NT2/D1 (cell line): Measurements from ENCODE around the gene BID.

Experiments
- YY1 ChIP-seq: IDR thresholded peaks from 2 replicates; pipeline ENCODE4 v1.6.1; 2011; ENCODE audit not compliant: insufficient read length, insufficient read depth
- ZNF274 ChIP-seq: IDR thresholded peaks from 2 replicates; pipeline ENCODE4 v1.6.1; 2011; ENCODE audit warnings: mild to moderate bottlenecking, low read depth, low read length

DNA sequence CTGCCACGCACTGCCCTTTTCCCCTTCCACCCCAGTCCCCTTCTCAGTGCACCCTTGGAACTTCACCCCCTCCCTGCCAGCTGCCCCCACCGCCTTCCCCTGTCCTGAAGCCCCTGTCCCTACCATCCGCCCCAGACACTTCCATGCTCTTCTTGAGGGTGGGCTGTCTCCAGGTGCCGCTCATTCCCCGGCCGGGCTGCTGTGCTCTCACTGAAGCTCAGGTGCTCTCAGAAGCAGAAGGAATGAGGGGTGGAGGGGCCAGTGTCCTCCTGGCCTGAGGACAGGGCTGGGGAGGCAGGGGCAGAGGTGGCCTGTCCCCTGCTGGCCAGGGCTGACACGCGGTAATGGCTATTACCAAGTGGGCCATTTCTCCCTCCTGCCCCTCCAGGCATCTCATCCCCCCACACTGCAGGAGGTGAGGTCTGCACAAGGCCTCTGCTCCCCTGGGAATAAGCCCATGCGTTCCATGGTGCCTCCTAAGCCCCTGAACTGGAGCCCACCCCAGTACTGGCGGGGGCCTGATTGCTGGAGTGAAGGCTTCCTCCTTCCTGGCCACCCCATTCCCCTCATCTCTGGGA lies 6.6 kb upstream of the BID start:
- no peak for TF ChIP-seq ZNF274
- no peak for TF ChIP-seq YY1
